Stimulated activated CD4-positive, alpha-beta T cell treated with anti-CD3 and anti-CD28 coated beads, Interleukin-12 subunit alpha, Interleukin-12 subunit beta, amount 100 ng/mL, for 48 hours (primary cell): Measurements from ENCODE around the gene FEM1B.

ENCODE experiments used
- DNase-seq, 3 donors: peaks; one replicate each; pipeline ENCODE4 v3.0.0-alpha.2; 2020; ENCODE audit warnings: low read depth in 2 of 3, low spot score in 1 of 3

FEM1B gene

GRCh38 chr15:68305420-68305871 is 27.9 kb downstream of the FEM1B start:
- DNase-seq = no peak

- DNase-seq = no peak
Measured at GRCh38 chr15:68307131-68307928, 29.8 kb downstream of the FEM1B start.

DNA sequence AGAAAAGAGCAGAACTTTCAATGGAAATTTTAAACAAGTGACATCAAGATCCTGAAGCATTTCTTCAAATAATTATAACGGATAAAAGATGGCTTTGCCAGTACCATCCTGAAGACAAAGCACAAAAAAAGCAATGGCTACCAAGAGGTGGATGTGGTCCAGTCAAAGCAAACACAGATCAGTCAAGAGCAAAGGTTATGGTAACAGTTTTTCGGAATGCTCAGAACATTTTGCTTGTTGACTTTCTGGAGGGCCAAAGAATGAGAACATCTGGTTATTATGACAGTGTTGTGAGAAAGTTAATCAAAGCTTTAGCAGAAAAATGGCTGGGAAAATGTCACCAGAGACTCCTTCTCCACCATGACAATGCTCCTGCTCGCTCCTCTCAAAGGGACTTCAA is 31.5 kb downstream of the FEM1B start:
- DNase-seq = no peak

DNA sequence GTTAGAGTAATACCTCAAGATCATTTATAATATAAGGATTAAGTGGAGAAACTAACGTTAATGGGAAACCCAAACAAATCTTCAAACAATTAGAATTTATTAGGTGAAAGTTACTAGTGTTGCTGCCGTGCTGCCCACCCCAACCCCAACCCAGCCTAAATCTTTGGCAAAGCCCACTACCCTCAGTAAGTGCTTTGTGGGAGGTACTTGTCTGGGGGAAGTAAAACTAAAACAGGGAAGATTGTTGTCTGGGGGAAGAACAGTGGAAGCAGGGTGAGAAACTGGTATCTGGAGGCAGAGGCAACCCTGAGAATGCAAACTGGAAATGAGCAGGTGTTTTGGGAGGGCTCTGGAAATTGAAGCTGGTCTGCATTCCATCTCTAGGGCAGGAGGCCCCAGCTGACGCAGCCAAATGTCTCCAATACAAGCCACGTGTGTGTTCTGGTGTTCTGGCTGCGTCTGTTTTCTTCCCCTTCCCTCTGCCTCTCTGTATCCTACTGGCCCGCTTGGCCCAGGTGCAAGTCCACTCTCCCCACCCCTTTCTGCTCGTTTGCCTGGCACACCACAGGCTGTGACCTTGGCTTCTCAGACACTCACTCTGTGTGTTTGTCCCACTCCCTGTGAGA is 32.7 kb downstream of the FEM1B start:
- DNase-seq = no peak

GRCh38 chr15:68310804-68311463 is 33.4 kb downstream of the FEM1B start:
- DNase-seq = no peak

DNA sequence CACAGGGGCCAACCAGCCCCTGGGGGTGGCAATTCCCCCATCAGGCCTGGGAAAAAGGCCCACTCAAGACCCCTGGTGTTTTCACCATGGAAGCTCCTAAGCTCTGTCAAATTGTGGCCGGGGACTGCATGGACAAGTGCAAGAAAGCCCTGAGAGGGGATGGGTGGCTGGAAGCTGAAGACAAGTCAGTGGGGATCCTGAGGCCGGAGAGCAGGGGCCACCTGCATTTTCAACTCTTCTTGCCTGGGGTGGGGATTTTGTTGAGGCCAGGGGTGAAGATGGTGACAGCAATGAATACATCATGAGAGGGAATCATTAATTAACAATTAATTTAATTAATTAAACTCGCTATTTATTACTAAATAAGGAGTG is 33.9 kb downstream of the FEM1B start:
- DNase-seq = no peak

- DNase-seq = no peak
Measured at GRCh38 chr15:68311859-68312557, 34.5 kb downstream of the FEM1B start.

GRCh38 chr15:68312701-68313204 is 35.2 kb downstream of the FEM1B start:
- no peak for DNase-seq

DNA sequence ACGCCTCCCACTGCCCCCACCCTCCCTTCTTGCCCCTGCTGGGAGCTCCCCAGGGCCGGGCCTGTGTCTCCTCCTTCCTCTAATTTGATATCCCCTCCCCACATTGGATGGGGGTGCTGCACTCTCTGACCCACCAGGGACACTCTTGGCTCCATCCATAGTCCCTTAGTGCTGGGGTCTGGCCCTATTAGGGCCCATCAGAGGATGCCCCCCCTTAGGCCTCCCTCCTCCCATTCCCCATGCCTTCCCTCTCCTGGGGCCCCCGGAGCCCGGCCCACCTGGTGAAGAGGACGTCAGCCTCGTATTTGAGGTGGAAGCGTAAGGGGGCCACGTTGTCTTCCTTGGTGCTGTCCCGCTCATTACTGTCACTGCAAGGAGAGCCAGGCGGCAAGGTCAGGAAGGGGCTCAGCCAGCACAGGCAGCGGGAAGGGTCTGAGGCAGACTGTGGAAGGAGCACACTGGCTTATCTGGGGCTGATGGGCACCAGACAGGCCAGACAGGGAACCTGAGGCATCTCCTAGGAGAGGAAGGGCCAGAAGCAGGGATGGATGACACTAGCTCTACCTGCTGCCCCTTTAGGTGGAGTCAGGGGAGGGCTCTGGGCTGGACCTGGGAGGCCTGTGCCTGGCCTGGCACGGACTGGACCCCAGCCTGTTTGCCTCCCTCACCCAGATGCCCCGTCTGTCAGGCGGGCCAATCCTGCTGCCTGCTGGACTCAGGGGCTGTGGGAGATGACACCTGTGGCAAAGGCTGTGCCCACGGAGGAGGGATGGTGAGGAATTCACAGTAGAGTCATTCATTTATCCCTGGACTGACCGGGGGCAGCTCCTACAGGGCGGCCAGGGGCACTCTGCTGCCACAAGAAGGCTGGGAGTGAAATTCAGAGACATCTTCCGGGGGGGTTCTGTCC is 36.2 kb downstream of the FEM1B start:
- DNase-seq = no peak

GRCh38 chr15:68314563-68314962 is 37.0 kb downstream of the FEM1B start:
- no peak for DNase-seq

DNA sequence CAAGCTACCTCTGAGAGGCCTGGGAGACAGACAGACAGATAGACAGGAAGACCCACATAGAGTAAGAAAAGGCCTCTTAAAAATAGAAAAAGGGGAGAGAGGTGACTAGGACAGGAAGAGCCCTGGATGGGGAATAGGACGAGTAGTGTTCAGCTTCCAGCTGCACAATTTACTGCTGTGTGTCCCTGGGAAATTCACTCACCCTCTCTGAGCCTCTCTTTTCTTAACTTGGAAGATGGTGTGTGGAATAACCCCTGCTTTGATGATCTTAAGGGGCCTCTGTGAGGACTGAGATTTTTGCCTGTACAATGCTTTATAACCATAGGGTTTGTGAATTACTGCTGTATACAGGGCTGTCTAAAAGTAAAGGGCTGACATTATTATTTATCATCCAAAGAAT is 37.5 kb downstream of the FEM1B start:
- no peak for DNase-seq

- DNase-seq = no peak
Measured at GRCh38 chr15:68315495-68316031, 38.0 kb downstream of the FEM1B start.

GRCh38 chr15:68316061-68316804 is 38.7 kb downstream of the FEM1B start:
- DNase-seq = no peak

- DNase-seq = no peak
Measured at GRCh38 chr15:68317281-68318007, 39.9 kb downstream of the FEM1B start.

DNA sequence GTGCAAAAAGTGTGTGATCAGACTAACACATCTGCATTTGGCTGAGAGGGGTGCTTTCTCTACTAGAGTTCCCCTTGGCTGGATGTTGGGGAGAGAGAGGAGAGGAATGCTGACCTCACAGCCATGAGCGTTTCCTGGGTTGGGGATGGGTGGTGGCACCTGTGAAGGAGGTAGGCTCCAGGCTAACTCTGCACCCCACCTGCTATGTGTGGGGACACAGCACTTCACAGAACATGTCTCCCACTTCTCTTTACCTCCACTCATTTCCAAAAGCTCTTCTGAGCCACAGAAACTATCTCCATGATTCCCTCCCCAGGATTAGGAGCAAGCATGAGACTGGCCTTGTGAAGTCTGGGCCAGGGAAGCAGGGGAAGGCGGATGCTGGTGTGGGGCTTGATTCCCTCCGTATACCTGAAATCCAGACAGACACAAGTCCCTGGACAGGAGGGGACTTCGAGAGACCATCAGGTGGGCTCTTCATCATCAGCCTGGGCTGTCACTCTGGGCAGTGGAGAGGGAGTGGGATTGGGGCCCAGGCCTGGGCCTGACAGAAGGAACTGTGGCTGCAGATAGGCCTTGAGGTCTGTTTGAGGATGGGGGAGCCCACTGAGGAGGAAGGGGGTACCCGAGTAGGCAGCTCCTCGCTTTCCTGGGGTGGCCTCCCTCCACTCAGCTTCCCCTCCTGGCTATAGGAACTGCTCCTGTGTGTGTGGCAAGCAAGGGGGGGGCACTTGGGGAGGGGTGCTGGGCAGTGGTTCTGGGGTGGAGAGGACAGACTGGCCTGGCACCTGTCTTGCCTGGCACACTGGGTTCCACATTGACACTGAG is 40.7 kb downstream of the FEM1B start:
- DNase-seq = no peak

DNA sequence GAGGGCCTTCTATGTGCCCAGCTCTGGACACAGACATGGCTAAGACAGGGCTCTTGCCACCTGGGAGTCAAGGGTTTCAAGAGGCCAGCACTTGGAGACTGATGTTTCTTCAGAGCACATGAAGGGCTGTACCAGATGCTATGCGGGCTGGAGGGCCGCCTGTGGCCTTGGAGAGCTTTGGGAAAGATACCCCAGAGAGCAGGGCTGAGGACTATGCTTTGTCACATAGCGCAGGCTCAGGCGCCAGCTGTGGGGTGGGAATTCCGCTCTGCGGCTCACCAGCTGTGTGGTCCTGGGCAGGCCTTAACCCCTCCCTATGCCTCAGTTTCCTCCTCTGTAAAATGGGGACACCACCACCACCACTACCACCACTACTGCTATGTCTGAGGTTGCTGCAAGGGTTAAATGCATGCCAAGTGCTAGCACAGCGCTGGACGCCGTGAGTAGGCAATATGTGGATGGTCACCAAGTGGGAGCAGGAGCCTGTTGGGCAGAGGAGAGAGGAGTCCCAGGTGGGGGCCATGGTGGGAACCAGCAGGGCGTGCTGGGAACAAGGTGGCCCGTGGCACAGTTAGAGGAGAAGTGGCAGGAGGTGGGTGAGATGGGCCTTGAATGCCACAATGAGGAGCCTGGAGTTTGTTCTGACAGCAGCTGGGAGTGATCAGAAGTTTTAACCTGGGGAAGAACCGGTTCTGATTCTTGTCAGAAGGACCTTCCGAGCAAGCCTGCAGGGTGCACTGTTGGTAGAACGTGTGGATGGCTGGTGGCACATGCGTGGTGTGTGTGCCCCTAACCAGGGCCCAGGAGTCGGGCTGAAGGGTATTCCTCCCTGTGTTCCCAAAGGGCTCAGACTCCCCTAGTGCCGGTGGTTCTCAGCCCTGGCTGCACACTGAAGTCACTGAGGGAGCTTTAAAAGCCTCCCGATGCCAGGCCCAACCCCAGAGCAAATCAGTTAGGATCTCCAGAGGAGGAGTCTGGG is 41.7 kb downstream of the FEM1B start:
- no peak for DNase-seq

DNA sequence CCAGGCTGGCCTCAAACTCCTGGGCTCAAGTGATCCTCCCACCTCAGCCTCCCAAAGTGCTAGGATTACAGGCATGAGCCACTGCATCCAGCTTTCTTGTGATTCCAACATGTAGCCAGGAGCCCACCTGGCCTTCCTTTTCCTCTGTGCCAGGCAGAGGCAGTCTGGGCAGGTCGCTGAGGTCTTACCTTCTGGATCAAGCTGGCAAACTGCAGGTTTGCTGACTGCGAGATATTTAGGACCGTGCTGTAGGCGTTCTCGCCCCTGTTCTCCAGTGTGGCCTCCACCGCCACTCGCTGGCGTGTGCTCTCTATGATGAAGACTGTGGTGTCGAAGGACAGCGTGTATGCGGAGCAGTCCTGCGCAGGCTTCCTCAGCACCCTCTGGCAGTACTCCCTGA is 42.5 kb downstream of the FEM1B start:
- no peak for DNase-seq
